Activated CD4-positive, alpha-beta T cell treated with anti-CD3 and anti-CD28 coated beads, Interleukin-2, Interleukin-6, amounts not matched to agents 100 ng/mL and 50 ng/mL, durations not matched to agents 16 hours and 8 hours (primary cell): ENCODE measurements around the gene IL11.

Experiments used
- DNase-seq: peaks from one replicate; pipeline ENCODE4 v3.0.0-alpha.2; 2020

IL11 gene

GRCh38 chr19:55321466-55322137, 48.7 kb downstream of the IL11 start:
- no peak for DNase-seq

- DNase-seq: no peak
Observed at GRCh38 chr19:55320844-55321419, 49.3 kb downstream of the IL11 start.

GRCh38 chr19:55319785-55320184, 50.5 kb downstream of the IL11 start:
- no peak for DNase-seq

GRCh38 chr19:55316646-55317045, 53.6 kb downstream of the IL11 start:
- no peak for DNase-seq

GRCh38 chr19:55315956-55316525, 54.2 kb downstream of the IL11 start:
- no peak for DNase-seq

GRCh38 chr19:55314396-55314795, 55.9 kb downstream of the IL11 start:
- no peak for DNase-seq
